ENCODE data around the gene SP140. TPM values are rescaled to one million over a fixed set of nuclear protein-coding genes. Genes with fewer than 3 reads are reported as not detected.

SP140 gene
- total and polyA plus RNA-seq, 9 of the 15 experiments (the other 6 are each of a cell fraction or from before 2014, with no cell fraction given) = 0.04 to 1.1 (median 0.57) TPM; not detected in 1

DNA sequence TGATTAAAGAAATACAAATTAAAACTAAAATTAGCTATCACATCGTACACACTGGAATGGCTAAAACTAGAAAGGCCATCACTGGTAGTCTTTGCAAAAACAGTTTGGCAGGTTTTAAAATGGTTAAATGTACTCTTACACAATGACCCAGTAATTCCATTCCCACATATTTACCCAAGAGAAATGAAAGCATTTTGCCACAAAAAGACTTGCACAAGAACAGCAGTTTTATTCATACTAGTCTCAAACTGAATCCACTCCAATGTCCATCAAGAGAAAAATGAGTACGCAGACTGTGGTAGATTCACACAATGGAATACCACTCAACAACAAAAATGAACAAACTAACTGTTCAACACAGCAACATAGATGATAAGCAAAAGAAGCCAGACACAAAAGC is 130.5 kb downstream of the SP140 start:
- ChIA-PET CTCF (ENCODE audit: low intra/inter-chr PET ratio) (no interaction called here), POLR2A (no interaction called here)
- H2AFZ ChIP-seq (ENCODE audit: low read depth, low read length) = no peak overlapping the region
- DNase-seq (ENCODE audit: extremely low read depth in 1 of 4, low spot score in 3 of 4) (no peak), ATAC-seq (no peak), FAIRE-seq (no peak)
- TF ChIP-seq ZNF124 (CRISPR knock-in tag; IDR thresholded peaks at IDR 0.05) (no peak), ZNF354B (CRISPR knock-in tag; IDR thresholded peaks at IDR 0.05) (no peak), ZNF695 (CRISPR knock-in tag; IDR thresholded peaks at IDR 0.05) (no peak), NONO (IDR thresholded peaks at IDR 0.05; ENCODE audit: low read depth in 2 of 2, low read length in 1 of 2) (no peak), ZNF174 (CRISPR knock-in tag; IDR thresholded peaks at IDR 0.05) (no peak), TAF9B (IDR thresholded peaks at IDR 0.05; ENCODE audit: partially characterized antibody) (no peak)
- TF ChIP-seq, protein P1, sequence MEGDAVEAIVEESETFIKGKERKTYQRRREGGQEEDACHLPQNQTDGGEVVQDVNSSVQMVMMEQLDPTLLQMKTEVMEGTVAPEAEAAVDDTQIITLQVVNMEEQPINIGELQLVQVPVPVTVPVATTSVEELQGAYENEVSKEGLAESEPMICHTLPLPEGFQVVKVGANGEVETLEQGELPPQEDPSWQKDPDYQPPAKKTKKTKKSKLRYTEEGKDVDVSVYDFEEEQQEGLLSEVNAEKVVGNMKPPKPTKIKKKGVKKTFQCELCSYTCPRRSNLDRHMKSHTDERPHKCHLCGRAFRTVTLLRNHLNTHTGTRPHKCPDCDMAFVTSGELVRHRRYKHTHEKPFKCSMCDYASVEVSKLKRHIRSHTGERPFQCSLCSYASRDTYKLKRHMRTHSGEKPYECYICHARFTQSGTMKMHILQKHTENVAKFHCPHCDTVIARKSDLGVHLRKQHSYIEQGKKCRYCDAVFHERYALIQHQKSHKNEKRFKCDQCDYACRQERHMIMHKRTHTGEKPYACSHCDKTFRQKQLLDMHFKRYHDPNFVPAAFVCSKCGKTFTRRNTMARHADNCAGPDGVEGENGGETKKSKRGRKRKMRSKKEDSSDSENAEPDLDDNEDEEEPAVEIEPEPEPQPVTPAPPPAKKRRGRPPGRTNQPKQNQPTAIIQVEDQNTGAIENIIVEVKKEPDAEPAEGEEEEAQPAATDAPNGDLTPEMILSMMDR (IDR thresholded peaks at IDR 0.05 in 2 of 3, conservative IDR thresholded peaks at IDR 0.05 in 1 of 3; ENCODE audit: insufficient read depth in 2 of 3, low read depth in 1 of 3, low read length in 3 of 3) = no peak
- TF ChIP-seq, protein P2, sequence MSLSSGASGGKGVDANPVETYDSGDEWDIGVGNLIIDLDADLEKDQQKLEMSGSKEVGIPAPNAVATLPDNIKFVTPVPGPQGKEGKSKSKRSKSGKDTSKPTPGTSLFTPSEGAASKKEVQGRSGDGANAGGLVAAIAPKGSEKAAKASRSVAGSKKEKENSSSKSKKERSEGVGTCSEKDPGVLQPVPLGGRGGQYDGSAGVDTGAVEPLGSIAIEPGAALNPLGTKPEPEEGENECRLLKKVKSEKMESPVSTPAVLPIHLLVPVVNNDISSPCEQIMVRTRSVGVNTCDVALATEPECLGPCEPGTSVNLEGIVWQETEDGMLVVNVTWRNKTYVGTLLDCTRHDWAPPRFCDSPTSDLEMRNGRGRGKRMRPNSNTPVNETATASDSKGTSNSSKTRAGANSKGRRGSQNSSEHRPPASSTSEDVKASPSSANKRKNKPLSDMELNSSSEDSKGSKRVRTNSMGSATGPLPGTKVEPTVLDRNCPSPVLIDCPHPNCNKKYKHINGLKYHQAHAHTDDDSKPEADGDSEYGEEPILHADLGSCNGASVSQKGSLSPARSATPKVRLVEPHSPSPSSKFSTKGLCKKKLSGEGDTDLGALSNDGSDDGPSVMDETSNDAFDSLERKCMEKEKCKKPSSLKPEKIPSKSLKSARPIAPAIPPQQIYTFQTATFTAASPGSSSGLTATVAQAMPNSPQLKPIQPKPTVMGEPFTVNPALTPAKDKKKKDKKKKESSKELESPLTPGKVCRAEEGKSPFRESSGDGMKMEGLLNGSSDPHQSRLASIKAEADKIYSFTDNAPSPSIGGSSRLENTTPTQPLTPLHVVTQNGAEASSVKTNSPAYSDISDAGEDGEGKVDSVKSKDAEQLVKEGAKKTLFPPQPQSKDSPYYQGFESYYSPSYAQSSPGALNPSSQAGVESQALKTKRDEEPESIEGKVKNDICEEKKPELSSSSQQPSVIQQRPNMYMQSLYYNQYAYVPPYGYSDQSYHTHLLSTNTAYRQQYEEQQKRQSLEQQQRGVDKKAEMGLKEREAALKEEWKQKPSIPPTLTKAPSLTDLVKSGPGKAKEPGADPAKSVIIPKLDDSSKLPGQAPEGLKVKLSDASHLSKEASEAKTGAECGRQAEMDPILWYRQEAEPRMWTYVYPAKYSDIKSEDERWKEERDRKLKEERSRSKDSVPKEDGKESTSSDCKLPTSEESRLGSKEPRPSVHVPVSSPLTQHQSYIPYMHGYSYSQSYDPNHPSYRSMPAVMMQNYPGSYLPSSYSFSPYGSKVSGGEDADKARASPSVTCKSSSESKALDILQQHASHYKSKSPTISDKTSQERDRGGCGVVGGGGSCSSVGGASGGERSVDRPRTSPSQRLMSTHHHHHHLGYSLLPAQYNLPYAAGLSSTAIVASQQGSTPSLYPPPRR (CRISPR knock-in tag; IDR thresholded peaks at IDR 0.05; ENCODE audit: borderline replicate concordance) = no peak
- TF ChIP-seq, protein P3, sequence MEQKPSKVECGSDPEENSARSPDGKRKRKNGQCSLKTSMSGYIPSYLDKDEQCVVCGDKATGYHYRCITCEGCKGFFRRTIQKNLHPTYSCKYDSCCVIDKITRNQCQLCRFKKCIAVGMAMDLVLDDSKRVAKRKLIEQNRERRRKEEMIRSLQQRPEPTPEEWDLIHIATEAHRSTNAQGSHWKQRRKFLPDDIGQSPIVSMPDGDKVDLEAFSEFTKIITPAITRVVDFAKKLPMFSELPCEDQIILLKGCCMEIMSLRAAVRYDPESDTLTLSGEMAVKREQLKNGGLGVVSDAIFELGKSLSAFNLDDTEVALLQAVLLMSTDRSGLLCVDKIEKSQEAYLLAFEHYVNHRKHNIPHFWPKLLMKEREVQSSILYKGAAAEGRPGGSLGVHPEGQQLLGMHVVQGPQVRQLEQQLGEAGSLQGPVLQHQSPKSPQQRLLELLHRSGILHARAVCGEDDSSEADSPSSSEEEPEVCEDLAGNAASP (IDR thresholded peaks at IDR 0.05) = no peak
- intact Hi-C loops (cut with micrococcal nuclease) = no loop called here
- in situ Hi-C loops (cut with MboI) = no loop called here
- H3K27me3 ChIP-seq (ENCODE audit: control insufficient read depth in 2 of 2, insufficient read depth in 2 of 2, low read length in 2 of 2) = no peaks in the 10 kb centered on the region
- H3K36me3 ChIP-seq (ENCODE audit: control insufficient read depth, insufficient read depth, low read length) = peaks cover 4% of the 10 kb centered on the region; the same call in 1 of the 3 replicates
- no peaks in the 10 kb centered on the region for H3K9me1 ChIP-seq (ENCODE audit: control insufficient read depth, insufficient read depth, low read length)
- no peaks in the 10 kb centered on the region for H3K79me2 ChIP-seq (ENCODE audit: control insufficient read depth, insufficient read depth, low read length)
- H3K9ac ChIP-seq (ENCODE audit: insufficient read depth in 1 of 2, low read depth in 2 of 2, low read length in 2 of 2) = no peak overlapping the region
- H3K4me2 ChIP-seq (ENCODE audit: insufficient read depth, low read length) = no peak overlapping the region
- no peaks in the 10 kb centered on the region for H3K4me1 ChIP-seq (replicated peaks in 1 of 2; ENCODE audit: control insufficient read depth in 2 of 2, insufficient read depth in 2 of 2, low read length in 2 of 2)
- no TSS peak for BruUV-seq (replicated peaks)
- no peaks in the 10 kb centered on the region for H3K9me3 ChIP-seq (replicated peaks; ENCODE audit: control insufficient read depth, insufficient read depth, low read depth, low read length)
- no peak overlapping the region for H3K4me3 ChIP-seq
- no peak overlapping the region for H3K27ac ChIP-seq (ENCODE audit: extremely low read depth, low read depth, low read length)
- no peaks in the 10 kb centered on the region for H4K20me1 ChIP-seq (replicated peaks; ENCODE audit: control insufficient read depth, insufficient read depth, low read length)
- WGBS (ENCODE audit: insufficient coverage, low coverage, missing lambda C conversion rate) = 96% methylated on average over 2 of the region's 2 CpGs
